H9 (cell line): ENCODE results near the gene KIF27. TPM values are rescaled to one million over a fixed set of nuclear protein-coding genes. Genes with fewer than 3 reads are reported as not detected.

Experiments
- DNase-seq: peaks from one replicate; pipeline ENCODE4 v3.0.0-alpha.2; 2017
- H2AFZ ChIP-seq: one replicate; pipeline ENCODE4 v1.6.1; 2013; ENCODE audit warnings: mild to moderate bottlenecking, low read length, control low read depth, moderate library complexity
- H2AK5ac ChIP-seq: 2 replicates; pipeline ENCODE4 v1.6.1; 2013; ENCODE audit warnings: low read length, control low read depth, mixed read lengths; ENCODE audit not compliant: insufficient read length
- H2BK120ac ChIP-seq: one replicate; pipeline ENCODE4 v1.6.1; 2013; ENCODE audit warnings: low read depth, mild to moderate bottlenecking, low read length, control low read depth, inconsistent platforms; ENCODE audit not compliant: poor library complexity, severe bottlenecking
- H2BK12ac ChIP-seq: 2 replicates; pipeline ENCODE4 v1.6.1; 2013; ENCODE audit warnings: low read length, control low read depth, mixed read lengths, low read depth; ENCODE audit not compliant: insufficient read length
- H2BK15ac ChIP-seq: 2 replicates; pipeline ENCODE4 v1.6.1; 2013; ENCODE audit warnings: low read depth, low read length, control low read depth
- H2BK20ac ChIP-seq: one replicate; pipeline ENCODE4 v1.6.1; 2013; ENCODE audit warnings: low read depth, mild to moderate bottlenecking, low read length, control low read depth, inconsistent platforms; ENCODE audit not compliant: poor library complexity, severe bottlenecking
- H2BK5ac ChIP-seq: 2 replicates; pipeline ENCODE4 v1.6.1; 2013; ENCODE audit warnings: low read length, control low read depth, mixed read lengths; ENCODE audit not compliant: insufficient read length
- H3K14ac ChIP-seq: 2 replicates; pipeline ENCODE4 v1.6.1; 2013; ENCODE audit warnings: low read length, control low read depth; ENCODE audit not compliant: insufficient read depth
- H3K18ac ChIP-seq: 2 replicates; pipeline ENCODE4 v1.6.1; 2013; ENCODE audit warnings: low read depth, mild to moderate bottlenecking, mixed read lengths, low read length, control low read depth; ENCODE audit not compliant: insufficient read length
- H3K23ac ChIP-seq: 2 replicates; pipeline ENCODE4 v1.6.1; 2013; ENCODE audit warnings: low read length, control low read depth, mixed read lengths, low read depth; ENCODE audit not compliant: insufficient read length
- H3K23me2 ChIP-seq: 2 replicates; pipeline ENCODE4 v1.6.1; 2013; ENCODE audit warnings: low read depth, mild to moderate bottlenecking, mixed read lengths, low read length, control low read depth; ENCODE audit not compliant: insufficient read length, poor library complexity, severe bottlenecking
- H3K27ac ChIP-seq: 2 replicates; pipeline ENCODE4 v1.5.1; 2013; ENCODE audit warnings: low read length, control low read depth, mixed read lengths, low read depth; ENCODE audit not compliant: insufficient read length
- H3K27me3 ChIP-seq: 2 replicates; pipeline ENCODE4 v1.6.1; 2013; ENCODE audit warnings: low read length, control low read depth, inconsistent platforms; ENCODE audit not compliant: insufficient read depth
- H3K4ac ChIP-seq: 2 replicates; pipeline ENCODE4 v1.6.1; 2013; ENCODE audit warnings: low read depth, mild to moderate bottlenecking, control low read depth, inconsistent platforms, low read length, moderate library complexity
- H3K4me1 ChIP-seq: 2 replicates; pipeline ENCODE4 v1.6.1; 2013; ENCODE audit warnings: low read length, control low read depth, inconsistent platforms; ENCODE audit not compliant: insufficient read depth
- H3K4me2 ChIP-seq: 2 replicates; pipeline ENCODE4 v1.6.1; 2013; ENCODE audit warnings: low read length, control low read depth, mixed read lengths; ENCODE audit not compliant: insufficient read length, insufficient read depth
- H3K56ac ChIP-seq: 2 replicates; pipeline ENCODE4 v1.6.1; 2013; ENCODE audit warnings: low read depth, mild to moderate bottlenecking, mixed read lengths, low read length, control low read depth; ENCODE audit not compliant: insufficient read length
- H3K79me1 ChIP-seq: 2 replicates; pipeline ENCODE4 v1.6.1; 2013; ENCODE audit warnings: low read depth, mild to moderate bottlenecking, moderate library complexity, low read length, control low read depth, inconsistent platforms; ENCODE audit not compliant: insufficient read depth, poor library complexity, severe bottlenecking
- H3K79me2 ChIP-seq: 2 replicates; pipeline ENCODE4 v1.6.1; 2013; ENCODE audit warnings: low read length, control low read depth, inconsistent platforms; ENCODE audit not compliant: insufficient read depth
- H3K9ac ChIP-seq: 2 replicates; pipeline ENCODE4 v1.6.1; 2013; ENCODE audit warnings: low read length, control low read depth, mixed read lengths; ENCODE audit not compliant: insufficient read length; ENCODE audit errors: extremely low read depth
- H3K9me3 ChIP-seq: one replicate; pipeline ENCODE4 v1.6.1; 2013; ENCODE audit warnings: low read depth, low read length, inconsistent platforms; ENCODE audit not compliant: control insufficient read depth
- H3T11ph ChIP-seq: one replicate; pipeline ENCODE4 v1.6.1; 2013; ENCODE audit warnings: mild to moderate bottlenecking, low read length, control low read depth, inconsistent platforms
- H4K20me1 ChIP-seq: one replicate; pipeline ENCODE4 v1.6.1; 2013; ENCODE audit not compliant: control insufficient read depth, insufficient read length, insufficient read depth
- H4K5ac ChIP-seq: 2 replicates; pipeline ENCODE4 v1.6.1; 2013; ENCODE audit warnings: low read depth, mild to moderate bottlenecking, mixed read lengths, low read length, control low read depth; ENCODE audit not compliant: insufficient read length
- H4K8ac ChIP-seq: replicated peaks from 2 replicates; pipeline ENCODE4 v1.6.1; 2013; ENCODE audit warnings: low read length, control low read depth, mixed read lengths, low read depth; ENCODE audit not compliant: insufficient read length
- H4K91ac ChIP-seq: 2 replicates; pipeline ENCODE4 v1.6.1; 2013; ENCODE audit warnings: low read depth, mild to moderate bottlenecking, moderate library complexity, mixed read lengths, low read length, control low read depth; ENCODE audit not compliant: insufficient read length
- H3K27ac Mint-ChIP-seq, 3 experiments: 2 replicates in 2 of 3; 3 replicates in 1 of 3; pipeline ENCODE4 v1.8.0; 2020 to 2021; ENCODE audit warnings: mixed read lengths in 3 of 3, mild to moderate bottlenecking in 1 of 3, moderate library complexity in 1 of 3
- H3K27me3 Mint-ChIP-seq: 2 replicates; pipeline ENCODE4 v1.8.0; 2021; ENCODE audit warnings: low read depth, mild to moderate bottlenecking, moderate library complexity, mixed read lengths
- H3K36me3 Mint-ChIP-seq, 3 experiments: 2 replicates in 2 of 3; 3 replicates in 1 of 3; pipeline ENCODE4 v1.8.0; 2020 to 2021; ENCODE audit warnings: low read depth in 3 of 3, mixed read lengths in 3 of 3; ENCODE audit not compliant: insufficient read depth in 1 of 3
- H3K4me1 Mint-ChIP-seq, 2 experiments: 2 replicates each; pipeline ENCODE4 v1.8.0; 2020; ENCODE audit warnings: mixed read lengths in 2 of 2
- H3K4me3 Mint-ChIP-seq, 2 experiments: 2 replicates in 1 of 2; 3 replicates in 1 of 2; pipeline ENCODE4 v1.8.0; 2020 to 2021; ENCODE audit warnings: mild to moderate bottlenecking in 2 of 2, mixed read lengths in 2 of 2, moderate library complexity in 1 of 2
- H3K9me3 Mint-ChIP-seq, 2 experiments: 2 replicates in 1 of 2; 3 replicates in 1 of 2; pipeline ENCODE4 v1.8.0; 2020; ENCODE audit warnings: mild to moderate bottlenecking in 2 of 2, mixed read lengths in 2 of 2, moderate library complexity in 1 of 2
- CTCF ChIP-seq: fragments of 200-600 bp; sonication (generic); conservative IDR thresholded peaks from 3 replicates; pipeline ENCODE4 v1.8.0; 2021; ENCODE audit warnings: antibody characterized with exemption, mild to moderate bottlenecking
- WGBS: extraction: QIAGEN DNeasy Blood & Tissue Kit; methylation state at CpG from one replicate; pipeline ENCODE4 v1.1.7; 2013; ENCODE audit warnings: missing lambda C conversion rate, low lambda C conversion rate, mixed read lengths; ENCODE audit not compliant: insufficient read length; ENCODE audit errors: extremely low coverage; 5-methylcytosine and 5-hydroxymethylcytosine counted together
- total RNA-seq: library from RNA; stranded (reverse); gene quantifications from 2 replicates; pipeline ENCODE4 v1.2.1, GENCODE V29; 2021

KIF27 gene
- total RNA-seq, 1 experiment from 2014 or later, result 2.9 TPM

- no peak overlapping the region for H3K27ac Mint-ChIP-seq
Observed at GRCh38 chr9:83932851-83933250, 11.6 kb upstream of the KIF27 start.

More at GRCh38 chr9:83932851-83933250, 11.6 kb upstream of the KIF27 start:
- no peak overlapping the region for H2BK12ac ChIP-seq
- H3K27me3 ChIP-seq, result no peaks in the 10 kb centered on the region
- H4K20me1 ChIP-seq, result no peaks in the 10 kb centered on the region
- no peaks in the 10 kb centered on the region for H3K4me1 ChIP-seq
- H3K79me1 ChIP-seq, result no peaks in the 10 kb centered on the region
- H4K5ac ChIP-seq, result no peak overlapping the region
- H3K4me2 ChIP-seq, result no peak overlapping the region
- Mint-ChIP-seq H3K36me3 (no peaks in the 10 kb centered on the region), H3K4me1 (peaks cover 12 to 17% of the 10 kb centered on the region in 2 experiments), H3K27me3 (peaks cover 1% of the 10 kb centered on the region; the same call in 1 of the 2 replicates), H3K9me3 (no peaks in the 10 kb centered on the region), H3K4me3 (no peak overlapping the region)
- no peak overlapping the region for H3K4ac ChIP-seq
- H3K23ac ChIP-seq, result no peak overlapping the region
- H3K9me3 ChIP-seq, result no peaks in the 10 kb centered on the region
- H4K91ac ChIP-seq, result no peak overlapping the region
- H2BK20ac ChIP-seq, result no peak overlapping the region
- no peak overlapping the region for H2AFZ ChIP-seq
- no peak overlapping the region for H4K8ac ChIP-seq
- H3K9ac ChIP-seq, result no peak overlapping the region
- no peak overlapping the region for H2BK120ac ChIP-seq
- no peak overlapping the region for H3K27ac ChIP-seq
- no peak overlapping the region for H3K18ac ChIP-seq
- no peak for DNase-seq
- H3K79me2 ChIP-seq, result no peaks in the 10 kb centered on the region
- no peaks in the 10 kb centered on the region for H3K23me2 ChIP-seq
- no peak for TF ChIP-seq CTCF
- no peak overlapping the region for H2BK15ac ChIP-seq
- no CpG with 5 or more reads among the region's 5 CpGs for WGBS
- no peak overlapping the region for H2BK5ac ChIP-seq
- no peak overlapping the region for H2AK5ac ChIP-seq
- no peak overlapping the region for H3T11ph ChIP-seq
- no peak overlapping the region for H3K14ac ChIP-seq
- no peak overlapping the region for H3K56ac ChIP-seq
